ENCODE results near the gene SELENOH. TPM values are rescaled to one million over a fixed set of nuclear protein-coding genes. Genes with fewer than 3 reads are reported as not detected.

The SELENOH gene
- total RNA-seq, 1 experiment from 2014 or later: 279 TPM

DNA sequence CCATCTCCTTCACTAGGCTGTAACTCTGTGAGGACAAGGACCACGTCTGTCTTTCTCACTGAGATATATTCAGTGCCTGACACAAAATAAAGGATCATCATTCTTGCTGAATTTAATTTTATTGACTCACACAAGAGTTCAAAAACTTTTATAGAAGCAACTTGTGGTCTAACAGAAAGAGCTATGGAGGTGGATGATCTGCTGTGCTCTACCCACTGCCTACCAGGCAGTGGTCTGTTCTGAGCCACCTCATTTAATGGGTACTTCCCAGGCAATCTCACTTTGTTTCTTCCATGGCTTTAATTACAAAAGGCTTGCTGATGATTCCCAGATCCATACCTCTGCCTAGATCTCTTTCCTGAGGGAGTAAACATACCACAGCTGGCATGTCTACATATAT is 5.6 kb downstream of the SELENOH start:
- DNase-seq (ENCODE audit: low read depth): no peak

DNA sequence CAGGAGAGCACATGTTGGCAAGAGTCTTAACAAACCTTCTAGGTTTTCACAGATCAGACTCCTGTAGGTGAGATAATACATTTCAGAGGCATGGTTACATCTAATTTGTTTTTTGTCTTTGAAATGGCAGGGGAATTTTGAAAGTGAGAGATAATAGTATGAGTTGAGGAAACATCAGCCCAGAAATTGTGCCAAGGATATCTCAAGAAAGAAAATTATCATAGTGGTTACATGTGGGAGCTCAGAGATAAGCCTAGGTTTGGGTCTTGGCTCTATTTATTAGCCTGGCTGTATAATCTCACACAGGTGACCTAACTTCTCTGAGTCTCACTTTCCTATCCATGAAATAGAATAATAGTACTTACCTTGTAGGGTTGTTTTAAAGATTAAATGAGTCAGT is 9.9 kb downstream of the SELENOH start:
- DNase-seq (ENCODE audit: low read depth): no peak

DNA sequence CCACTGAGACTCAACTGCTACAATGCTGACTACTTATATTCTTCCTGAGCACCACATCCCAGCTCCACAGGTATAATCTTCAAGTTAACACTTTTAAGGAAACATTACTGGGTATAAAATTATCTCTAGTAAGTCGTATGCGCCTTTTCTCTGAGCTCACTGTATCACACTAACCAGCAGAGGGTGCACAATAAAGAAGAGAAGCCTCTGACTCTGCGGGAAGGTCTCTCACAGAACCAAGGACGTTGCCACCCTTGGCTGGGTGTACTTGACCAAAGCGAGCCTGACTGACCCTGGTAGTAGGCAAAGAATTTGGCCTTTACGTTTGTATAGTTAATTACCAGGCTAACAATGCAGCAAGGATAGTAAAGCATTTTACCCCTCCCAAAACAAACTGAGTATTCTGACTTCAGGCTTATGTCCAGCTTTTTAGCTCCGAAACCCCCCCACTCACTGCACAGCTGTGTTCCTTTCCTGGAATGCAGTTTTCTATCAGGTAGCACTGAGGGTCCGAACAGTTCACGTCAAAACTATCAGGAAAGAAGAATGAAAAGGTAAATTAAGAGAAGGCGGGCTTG is 10.5 kb downstream of the SELENOH start, which contains the start of gene BTBD18:
BTBD18 (minus strand) TSS at position 144 of the 578 bp plus-strand sequence. CDS start 631 bp downstream, outside the sequence.
- peak; percentile 29 for DNase-seq (ENCODE audit: low read depth)

DNA sequence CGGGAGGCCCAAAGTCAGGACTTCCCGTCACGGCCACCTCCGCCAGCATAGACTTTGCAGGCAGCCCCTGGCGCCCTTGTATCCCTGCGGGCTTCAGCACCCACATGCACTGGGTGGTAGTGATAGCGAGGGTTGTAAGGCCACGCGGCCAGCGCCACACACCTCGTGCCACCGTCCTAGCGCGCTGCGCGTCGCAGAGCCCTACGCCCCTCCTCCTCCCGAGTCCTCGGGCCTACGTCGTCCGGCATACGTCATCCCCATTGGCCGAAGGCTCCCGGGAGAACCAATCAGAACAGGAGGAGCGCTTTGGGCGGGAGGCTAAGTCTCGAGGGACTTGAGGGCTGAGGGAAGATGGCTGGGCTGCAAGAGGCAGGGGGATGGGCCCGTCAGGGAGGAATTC is 11.7 kb downstream of the SELENOH start:
- no peak for DNase-seq (ENCODE audit: low read depth)

DNA sequence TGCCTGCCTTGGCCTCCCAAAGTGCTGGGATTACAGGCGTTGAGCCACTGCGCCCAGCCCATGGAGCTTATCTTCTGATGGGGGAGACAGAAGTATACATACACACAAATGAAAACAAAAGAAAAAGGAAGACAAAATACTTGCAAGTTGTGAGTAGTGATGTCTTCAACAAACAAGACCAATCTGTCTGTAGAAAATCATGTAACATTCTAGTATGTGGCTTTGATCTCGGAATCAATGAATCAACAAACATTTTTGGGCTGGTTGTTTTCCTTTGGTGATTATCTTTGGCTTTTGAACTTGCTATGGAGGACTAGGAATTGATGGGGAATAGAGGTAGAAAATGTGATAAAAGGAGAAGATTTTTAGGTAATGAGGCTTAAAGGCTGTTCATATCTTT is 16.9 kb downstream of the SELENOH start:
- DNase-seq (ENCODE audit: low read depth): no peak

DNA sequence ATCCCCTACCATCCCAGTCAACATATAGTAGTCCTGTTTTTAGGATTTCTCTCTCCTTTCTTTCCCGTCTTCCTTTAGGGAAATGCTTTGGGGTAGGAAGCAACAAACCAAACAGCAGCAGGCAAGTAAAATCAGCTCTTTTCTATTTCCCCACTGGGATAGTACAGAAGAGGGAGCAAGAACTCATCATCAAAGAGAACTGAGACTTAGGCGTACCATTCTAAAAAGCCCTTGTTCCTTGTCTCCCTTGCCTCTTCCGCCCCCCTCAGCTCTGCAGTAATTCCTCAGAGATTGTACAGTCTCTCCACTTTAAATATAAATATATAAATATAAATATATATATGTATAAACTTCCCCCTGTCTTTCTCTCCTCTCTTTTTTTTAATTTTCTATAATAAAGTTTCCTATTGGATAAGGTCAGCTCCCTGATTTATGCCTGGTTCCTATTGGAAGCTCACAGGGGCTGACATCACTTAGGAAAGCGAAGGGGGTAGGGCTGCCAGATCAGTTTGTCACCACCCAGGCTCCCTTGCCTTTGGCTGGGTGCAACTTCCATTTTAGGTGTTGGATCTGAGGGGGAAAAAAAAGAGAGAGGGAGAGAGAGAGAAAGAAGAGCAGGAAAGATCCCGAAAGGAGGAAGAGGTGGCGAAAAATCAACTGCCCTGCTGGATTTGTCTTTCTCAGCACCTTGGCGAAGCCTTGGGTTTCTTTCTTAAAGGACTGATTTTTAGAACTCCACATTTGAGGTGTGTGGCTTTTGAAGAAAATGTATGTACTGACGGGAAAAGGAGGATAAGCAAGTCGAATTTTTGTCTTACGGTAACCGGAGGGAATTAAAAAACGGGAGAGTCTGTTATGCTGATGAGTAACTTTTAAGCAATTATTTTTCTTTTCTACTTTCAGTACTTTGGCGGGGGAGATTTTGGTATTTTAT is 20.3 kb downstream of the SELENOH start, which contains the start of gene CTNND1:
CTNND1 (plus strand) TSS at position 502 of the 934 bp plus-strand sequence. CDS start 29,677 bp downstream, outside the sequence.
- peak; percentile 98 for DNase-seq (ENCODE audit: low read depth)

DNA sequence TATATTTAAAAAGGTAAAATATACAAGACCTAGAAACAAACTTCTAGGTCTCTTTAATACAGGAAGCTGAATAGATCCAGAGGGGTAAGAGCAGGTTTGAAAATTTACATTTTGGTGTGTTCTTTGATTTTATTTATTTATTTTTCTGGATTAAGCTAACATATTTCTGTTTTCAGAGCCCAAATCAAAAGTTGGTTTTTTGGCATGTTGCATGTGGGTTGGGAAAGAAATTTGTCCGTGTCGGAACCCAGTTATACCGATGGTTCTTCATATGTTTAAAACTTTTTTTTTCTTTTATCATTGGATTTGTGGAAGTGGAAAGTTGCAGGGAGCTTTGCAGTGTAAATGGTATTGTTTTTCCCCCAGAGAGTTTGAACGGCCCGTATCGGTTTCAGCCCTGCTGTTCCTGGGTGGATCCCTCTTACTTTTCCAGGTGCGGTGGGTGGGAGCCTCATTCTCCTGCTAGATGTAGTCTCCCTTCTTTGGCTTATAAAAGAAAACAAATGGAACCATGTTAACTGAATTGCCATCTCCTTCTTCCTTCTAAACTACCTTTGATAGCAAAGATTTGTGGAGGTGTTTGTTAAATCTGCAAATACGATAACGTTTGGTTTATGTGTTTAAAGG is 21.1 kb downstream of the SELENOH start:
- peak; percentile 28 for DNase-seq (ENCODE audit: low read depth)

DNA sequence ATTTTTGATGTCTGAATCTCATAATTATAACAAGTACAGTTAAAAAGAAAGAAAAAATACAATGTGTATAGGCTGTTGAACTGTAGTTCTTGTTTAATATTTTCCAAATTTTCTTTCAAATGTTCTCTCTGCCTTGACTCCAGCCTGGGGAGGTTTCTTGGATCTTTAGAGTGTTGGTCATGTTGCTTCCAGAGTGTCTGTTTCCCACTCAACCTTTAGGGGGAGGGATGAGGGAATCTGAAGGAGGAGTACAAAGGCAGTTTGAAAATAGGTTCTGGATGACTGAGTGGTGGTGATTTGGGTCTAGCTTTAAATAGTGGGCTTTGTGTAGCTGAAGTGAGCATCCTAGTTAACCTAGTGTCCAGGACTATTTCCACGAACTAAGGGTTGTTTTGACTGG is 22.3 kb downstream of the SELENOH start:
- peak; percentile 66 for DNase-seq (ENCODE audit: low read depth)

DNA sequence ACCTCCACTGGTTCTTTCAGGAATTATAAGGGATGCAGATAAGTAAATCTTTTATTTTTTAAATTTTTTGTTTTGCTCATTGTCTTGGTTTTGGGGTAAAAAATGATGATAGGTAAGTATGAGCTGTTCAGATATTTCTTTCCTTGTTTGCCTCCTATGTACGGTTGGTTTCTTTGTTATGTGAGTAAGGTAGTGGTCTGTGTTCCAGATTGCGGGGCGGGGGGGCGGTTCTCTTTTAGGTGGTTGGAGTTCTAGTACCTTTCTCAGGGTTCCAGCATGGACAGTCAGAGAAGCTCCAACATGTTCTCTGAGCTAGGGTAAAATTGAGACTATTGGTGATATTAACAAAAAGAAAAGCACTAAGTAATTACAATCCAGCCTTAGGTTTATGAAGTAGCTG is 22.7 kb downstream of the SELENOH start:
- no peak for DNase-seq (ENCODE audit: low read depth)

DNA sequence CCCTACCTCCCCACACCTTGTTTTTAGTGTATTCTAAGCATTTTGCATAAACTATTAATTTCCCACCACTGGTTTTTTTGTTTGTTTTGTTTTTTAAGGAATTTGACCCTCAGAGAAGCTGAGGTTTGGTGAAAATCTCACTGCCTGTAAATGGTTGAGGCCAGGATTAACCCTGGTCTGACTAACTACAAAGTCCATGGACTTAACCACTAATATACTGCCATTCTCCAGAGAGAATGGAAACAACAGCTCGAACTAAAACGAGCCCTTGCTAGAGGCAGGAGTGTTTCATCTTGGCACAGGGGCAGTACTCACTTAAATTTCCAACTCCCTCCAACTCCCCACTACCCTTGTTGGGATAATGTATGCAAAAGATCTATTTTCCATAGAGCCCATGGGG is 23.3 kb downstream of the SELENOH start:
- peak; percentile 59 for DNase-seq (ENCODE audit: low read depth)

DNA sequence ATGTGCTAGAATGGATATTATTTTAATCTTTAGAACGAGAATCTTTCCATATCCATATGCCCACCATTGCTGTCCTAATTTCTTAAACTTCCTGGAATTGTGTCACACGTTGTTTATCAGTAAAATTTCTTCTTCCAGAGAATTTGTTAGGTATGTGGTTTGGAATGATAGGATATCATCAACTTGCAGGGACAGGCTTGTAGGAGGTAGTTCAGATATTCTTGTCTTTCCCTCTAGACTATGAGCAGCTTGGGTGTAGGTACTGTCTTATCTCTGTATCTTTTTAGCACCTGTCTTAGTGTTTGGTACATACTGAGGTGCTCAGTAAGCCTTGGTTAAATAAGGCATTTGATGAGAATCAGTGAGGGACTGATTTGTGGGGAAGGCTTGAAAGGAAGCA is 23.7 kb downstream of the SELENOH start:
- no peak for DNase-seq (ENCODE audit: low read depth)

DNA sequence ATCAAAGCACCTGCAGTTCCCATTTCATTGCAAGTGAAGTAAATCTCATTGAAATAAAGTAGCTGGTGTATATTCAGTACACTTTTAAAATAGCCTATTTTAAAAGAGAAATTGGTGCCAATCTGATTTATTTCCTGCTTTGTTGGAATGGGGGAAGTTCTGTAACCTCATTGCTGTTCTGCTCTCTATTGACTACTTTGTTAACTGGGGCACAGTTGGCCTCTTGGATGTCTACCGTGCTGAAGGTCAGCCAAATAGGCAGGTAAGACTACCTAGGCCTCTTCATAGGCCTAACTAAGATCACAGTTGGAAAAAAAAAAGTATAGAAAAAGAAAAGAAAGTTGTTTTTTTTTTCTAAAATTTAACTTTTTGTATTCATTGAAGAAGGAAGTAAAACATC is 29.5 kb downstream of the SELENOH start:
- DNase-seq (ENCODE audit: low read depth): no peak

DNA sequence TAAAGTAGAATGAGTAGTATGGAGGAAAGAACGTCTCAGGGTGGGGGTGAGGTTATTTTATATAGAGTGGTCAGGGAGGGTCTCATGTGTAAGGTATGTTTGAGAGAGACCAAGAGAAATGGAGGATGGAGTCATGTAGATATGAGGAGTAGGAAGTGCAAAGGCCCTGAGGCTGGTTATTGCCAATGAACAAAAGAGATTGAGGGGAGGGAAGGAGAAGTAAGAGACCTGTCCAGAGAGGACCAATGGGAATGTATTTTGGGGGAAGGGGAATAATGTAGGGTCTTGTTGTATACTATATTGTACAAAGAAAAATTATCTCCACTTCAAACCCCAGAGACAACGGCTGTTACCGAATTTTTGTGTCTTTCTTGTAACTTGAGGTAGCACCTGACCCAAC is 30.1 kb downstream of the SELENOH start:
- DNase-seq (ENCODE audit: low read depth): no peak

DNA sequence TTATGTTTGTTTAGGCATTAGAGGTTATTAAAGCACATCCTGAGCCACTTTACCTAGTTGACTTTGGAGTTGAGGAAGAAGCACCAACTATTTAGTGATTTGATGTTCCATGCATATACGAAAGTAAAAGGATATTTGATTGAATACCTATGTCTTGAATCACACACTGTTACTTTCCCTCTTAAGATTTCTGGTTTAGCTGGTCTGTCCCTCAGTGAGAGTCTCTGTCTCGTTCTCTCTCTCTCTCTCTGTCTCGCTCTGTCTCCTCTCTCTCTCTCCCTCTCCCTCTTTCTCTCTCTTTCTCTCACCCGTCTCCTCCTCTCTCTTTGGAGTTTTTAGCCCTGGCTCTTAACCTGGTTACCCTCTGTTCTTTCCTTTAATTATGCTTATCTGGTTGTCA is 31.3 kb downstream of the SELENOH start:
- peak; percentile 36 for DNase-seq (ENCODE audit: low read depth)

DNA sequence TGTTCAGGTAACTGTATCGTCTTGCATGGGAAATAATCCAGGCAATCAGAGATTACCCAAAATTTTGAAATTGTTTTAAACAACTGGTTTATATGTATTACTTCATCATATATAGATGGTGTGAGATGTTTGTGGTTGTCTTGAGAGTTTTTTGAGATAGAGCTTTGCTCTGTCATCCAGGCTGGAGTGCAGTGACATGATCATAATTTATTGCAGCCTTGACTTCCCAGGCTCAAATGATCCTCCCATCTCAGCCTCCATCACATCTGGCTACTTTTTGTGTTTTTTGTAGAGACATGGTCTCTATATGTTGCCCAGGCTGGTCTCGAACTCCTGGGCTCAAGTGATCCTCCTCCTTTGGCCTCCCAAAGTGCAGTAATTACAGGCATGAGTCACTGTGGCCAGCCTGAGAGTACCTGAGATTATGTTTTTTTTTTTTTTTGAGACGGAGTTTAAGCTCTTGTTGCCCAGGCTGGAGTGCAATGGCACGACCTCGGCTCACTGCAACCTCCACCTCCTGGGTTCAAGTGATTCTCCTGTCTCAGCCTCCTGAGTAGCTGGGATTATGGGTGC is 31.8 kb downstream of the SELENOH start:
- DNase-seq (ENCODE audit: low read depth): peak; percentile 52

DNA sequence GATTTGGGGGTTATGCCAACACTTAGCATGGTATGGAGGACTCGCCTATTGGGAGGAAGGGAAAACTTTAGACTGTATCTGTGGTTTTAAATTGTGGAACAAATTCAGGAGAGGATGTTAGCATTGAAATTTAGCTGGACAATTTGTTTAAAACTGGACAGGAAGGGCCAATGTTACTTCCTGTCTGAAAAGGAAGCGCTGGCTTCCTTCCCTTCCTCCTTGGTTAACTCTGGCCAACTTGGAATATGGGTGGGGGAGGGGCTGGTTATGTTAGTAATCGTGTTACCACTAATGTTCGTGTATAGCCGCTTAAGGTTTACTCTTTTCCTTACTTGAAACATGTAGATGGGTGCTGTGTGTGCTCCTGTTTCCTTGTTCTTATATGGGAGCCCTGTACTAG is 34.2 kb downstream of the SELENOH start:
- DNase-seq (ENCODE audit: low read depth): no peak

DNA sequence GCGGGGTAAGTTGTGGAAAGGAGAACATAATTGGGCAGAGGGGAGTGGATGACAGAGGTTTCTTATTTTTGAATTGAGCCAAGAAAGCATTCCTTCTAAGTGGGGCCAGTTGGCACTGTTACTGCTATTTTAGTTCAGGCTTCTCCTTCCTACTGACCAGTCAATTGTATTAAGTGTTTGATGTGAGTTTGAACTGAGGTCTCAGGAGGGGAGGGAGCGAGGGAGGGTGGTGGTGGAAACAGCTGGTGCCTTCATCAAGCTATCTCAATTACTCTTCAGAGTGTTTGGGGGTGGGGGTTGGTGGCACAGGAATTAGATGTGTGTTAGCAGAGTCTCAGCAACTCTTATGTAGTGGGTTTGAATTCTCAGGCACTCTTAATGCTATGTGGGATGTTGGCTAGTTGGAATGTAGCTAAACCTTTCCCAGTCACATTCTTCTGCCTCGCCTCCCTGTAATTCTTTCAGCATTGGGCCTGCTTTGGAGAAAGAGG is 34.8 kb downstream of the SELENOH start:
- DNase-seq (ENCODE audit: low read depth): peak; percentile 58

DNA sequence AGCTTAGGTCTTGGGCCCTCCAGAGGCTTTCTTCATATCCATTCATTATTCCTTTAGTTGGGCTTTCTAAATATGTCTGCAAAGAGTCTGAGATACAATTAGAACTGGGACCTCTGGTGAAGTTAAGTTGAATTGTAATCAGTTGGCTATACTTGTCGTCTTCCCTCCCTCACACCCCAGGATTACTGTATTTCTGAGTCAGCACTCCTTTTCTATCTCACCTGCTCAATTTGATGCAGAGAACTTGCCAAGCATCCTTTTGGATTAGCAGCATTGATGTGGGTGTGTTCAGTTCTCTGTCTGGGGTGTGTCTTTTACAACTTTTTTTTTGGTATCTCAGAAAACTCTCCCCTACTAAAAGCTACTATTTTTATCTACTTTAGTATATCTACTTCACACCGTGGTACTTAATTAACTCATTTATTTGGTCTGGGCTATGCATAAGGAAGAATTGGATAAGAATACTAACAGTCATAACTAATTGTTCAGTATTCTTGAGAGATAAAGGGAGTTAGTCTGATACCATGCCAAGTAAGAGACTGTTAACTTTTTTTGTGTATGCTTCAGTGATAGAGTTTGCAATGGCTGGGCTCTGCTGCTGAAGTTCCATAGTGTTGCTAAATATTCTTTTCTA is 35.4 kb downstream of the SELENOH start:
- DNase-seq (ENCODE audit: low read depth): no peak

DNA sequence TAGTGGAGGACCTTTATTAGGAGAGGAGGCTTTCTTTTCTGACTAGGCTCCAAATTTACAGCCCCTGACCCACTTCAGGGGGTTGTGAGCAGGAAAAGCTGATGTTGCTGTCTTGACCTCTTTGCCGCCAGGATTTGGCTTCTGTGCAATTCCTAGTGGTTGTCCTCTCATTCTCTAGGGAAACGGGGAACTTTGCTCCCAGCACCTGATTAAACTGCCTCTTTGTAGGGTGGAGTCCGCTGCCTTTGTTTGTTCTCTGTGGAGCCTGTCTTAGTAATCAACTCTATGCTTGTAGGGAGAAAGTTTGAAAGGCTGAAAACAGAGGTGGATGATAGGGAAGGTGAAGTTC is 36.7 kb downstream of the SELENOH start:
- peak; percentile 73 for DNase-seq (ENCODE audit: low read depth)

DNA sequence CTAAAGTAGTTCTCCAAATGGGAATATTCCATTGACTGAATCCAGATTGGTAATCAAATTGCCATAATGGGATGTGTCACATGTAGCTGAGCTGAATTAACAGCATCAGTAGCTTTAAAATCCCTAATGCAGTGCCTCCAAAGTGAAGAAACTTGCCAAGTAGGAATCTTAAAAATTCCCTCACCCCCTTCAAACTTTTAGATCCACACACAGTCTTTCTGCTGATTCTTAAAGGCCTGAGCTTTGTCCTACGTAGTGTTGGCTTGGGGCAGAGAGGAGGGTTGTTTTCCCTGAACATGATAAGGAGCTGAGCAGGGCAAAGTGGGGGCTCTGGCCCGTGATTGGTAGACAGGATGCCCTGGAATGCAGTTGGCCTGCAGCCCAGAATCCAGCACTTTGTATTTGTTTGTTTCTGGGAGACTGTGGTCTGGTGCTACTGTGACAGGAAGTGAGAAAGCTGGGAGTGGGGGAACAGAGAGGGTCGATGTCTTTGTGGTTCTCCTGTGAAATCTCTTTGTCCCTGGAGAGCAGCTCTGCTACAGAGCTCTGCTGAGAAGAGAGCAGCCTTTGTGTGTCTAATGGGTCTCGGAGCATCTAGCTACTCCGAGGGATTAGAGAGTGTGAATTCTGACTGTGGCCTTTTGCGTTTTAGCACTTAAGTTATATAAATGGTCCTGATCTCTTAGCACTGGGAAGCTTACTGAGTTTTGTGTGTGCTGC is 37.2 kb downstream of the SELENOH start:
- DNase-seq (ENCODE audit: low read depth): peak; percentile 100

DNA sequence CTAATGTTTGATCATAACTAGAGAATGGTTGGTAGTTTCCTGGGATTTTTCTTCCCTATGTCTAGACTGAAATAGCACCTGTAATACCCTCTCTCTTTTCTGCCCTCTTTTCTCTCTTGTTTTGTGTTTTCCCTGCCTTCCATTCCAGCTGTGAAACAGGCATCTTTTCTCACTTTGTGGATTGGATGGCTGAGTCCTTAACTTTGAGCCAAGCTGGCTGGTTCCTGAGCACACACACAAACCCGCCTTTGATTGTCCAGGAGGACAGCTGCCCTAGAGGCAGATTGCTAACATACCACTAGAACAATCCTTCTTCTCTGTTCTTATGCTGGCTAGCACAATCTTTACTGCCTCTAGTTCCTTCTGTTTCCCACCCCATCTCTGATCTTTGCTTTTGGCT is 38.0 kb downstream of the SELENOH start:
- DNase-seq (ENCODE audit: low read depth): peak; percentile 88
